WTC11 (cell line): ENCODE results near the gene SERPINA6.

Experiments used
- CBFB ChIP-seq: sonication (generic); formaldehyde crosslinking; IDR thresholded peaks from 2 replicates; pipeline ENCODE4 v1.8.1; 2022; ENCODE audit warnings: mild to moderate bottlenecking, low read depth, missing genetic modification reagents
- CREB1 ChIP-seq: sonication (generic); formaldehyde crosslinking; IDR thresholded peaks from 2 replicates; pipeline ENCODE4 v1.8.0; 2023; ENCODE audit warnings: mild to moderate bottlenecking, missing genetic modification reagents
- NFE2L1 ChIP-seq: sonication (generic); formaldehyde crosslinking; IDR thresholded peaks from 2 replicates; pipeline ENCODE4 v1.8.1; 2023; ENCODE audit warnings: missing genetic modification reagents
- NFYB ChIP-seq: sonication (generic); formaldehyde crosslinking; conservative IDR thresholded peaks from 2 replicates; pipeline ENCODE4 v1.8.0; 2022; ENCODE audit warnings: low read depth, missing genetic modification reagents
- NR3C1 ChIP-seq: sonication (generic); formaldehyde crosslinking; conservative IDR thresholded peaks from 2 replicates; pipeline ENCODE4 v1.8.1; 2023; ENCODE audit warnings: low read depth, mild to moderate bottlenecking, missing genetic modification reagents
- TEAD1 ChIP-seq: sonication (generic); formaldehyde crosslinking; IDR thresholded peaks from 2 replicates; pipeline ENCODE4 v1.8.0; 2022; ENCODE audit warnings: mild to moderate bottlenecking, missing genetic modification reagents
- TEAD4 ChIP-seq: sonication (generic); formaldehyde crosslinking; IDR thresholded peaks from 2 replicates; pipeline ENCODE4 v1.8.0; 2022; ENCODE audit warnings: mild to moderate bottlenecking, missing genetic modification reagents
- ZNF138 ChIP-seq: sonication (generic); formaldehyde crosslinking; conservative IDR thresholded peaks from 2 replicates; pipeline ENCODE4 v1.8.1; 2022; ENCODE audit warnings: mild to moderate bottlenecking, moderate library complexity, missing genetic modification reagents
- TF ChIP-seq, protein P1 (sequence below): sonication (generic); formaldehyde crosslinking; IDR thresholded peaks from 2 replicates; pipeline ENCODE4 v1.8.1; 2022; ENCODE audit warnings: low read depth, mild to moderate bottlenecking, moderate library complexity, missing genetic modification reagents, borderline replicate concordance
- TF ChIP-seq, protein P2 (sequence below): fragments of 200-600 bp; IDR thresholded peaks from 2 replicates; pipeline ENCODE4 v1.8.0; 2022; ENCODE audit warnings: antibody characterized with exemption
- TF ChIP-seq, protein P3 (sequence below): sonication (generic); formaldehyde crosslinking; conservative IDR thresholded peaks from 2 replicates; pipeline ENCODE4 v1.8.1; 2022; ENCODE audit warnings: mild to moderate bottlenecking, missing genetic modification reagents
- TF ChIP-seq, protein P4 (sequence below): sonication (generic); formaldehyde crosslinking; IDR thresholded peaks from 2 replicates; pipeline ENCODE4 v1.8.0; 2022; ENCODE audit warnings: mild to moderate bottlenecking, missing genetic modification reagents

DNA sequence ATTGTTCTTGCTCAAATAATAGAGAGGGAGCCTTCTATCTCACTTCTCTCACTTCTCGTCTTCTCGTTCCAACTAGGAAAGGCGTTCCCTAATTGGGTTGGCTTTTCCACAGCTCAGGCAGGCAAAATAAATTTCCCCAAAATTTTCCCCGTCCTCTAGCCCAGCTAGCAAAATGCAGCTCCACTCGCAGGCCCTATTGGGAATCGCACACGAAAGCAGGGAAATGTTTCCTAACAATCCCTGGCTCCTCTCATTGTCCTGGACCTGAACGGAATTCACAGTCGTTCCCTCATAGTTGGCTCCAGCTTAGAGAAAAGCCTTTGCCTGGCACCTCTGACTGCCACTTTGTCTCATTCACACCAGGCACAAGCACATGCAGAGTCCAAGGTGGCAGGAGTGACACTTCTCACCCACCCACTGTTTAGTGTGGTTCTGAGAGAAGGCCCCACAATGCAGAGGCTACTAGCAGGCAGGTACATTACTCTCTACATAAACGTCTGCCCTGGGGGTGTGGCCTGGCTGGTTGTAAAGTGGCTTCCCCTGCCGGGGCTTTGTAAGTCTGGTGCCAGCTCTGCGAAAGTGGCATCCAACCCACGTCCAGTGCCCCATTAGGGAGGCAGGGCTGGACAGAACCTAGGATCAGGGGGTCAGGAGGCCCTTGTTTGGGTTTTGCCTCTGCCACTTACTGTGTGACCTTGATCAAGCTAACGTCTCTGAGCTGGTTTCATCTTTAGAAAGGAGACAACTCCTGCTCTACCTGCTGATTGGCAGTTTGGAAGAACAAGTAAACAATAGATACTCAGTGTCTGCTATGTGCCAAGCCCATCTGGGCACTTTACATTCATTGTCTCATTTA lies 34.3 kb downstream of the SERPINA6 start:
- TF ChIP-seq NR3C1 (CRISPR knock-in tag) (no peak), NFYB (CRISPR knock-in tag) (no peak), CBFB (CRISPR knock-in tag) (no peak), CREB1 (no peak), NFE2L1 (CRISPR knock-in tag) (no peak), TEAD4 (no peak), ZNF138 (no peak), TEAD1 (CRISPR knock-in tag) (no peak)
- TF ChIP-seq, protein P1, sequence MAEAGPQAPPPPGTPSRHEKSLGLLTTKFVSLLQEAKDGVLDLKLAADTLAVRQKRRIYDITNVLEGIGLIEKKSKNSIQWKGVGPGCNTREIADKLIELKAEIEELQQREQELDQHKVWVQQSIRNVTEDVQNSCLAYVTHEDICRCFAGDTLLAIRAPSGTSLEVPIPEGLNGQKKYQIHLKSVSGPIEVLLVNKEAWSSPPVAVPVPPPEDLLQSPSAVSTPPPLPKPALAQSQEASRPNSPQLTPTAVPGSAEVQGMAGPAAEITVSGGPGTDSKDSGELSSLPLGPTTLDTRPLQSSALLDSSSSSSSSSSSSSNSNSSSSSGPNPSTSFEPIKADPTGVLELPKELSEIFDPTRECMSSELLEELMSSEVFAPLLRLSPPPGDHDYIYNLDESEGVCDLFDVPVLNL, result no peak
- TF ChIP-seq, protein P2, sequence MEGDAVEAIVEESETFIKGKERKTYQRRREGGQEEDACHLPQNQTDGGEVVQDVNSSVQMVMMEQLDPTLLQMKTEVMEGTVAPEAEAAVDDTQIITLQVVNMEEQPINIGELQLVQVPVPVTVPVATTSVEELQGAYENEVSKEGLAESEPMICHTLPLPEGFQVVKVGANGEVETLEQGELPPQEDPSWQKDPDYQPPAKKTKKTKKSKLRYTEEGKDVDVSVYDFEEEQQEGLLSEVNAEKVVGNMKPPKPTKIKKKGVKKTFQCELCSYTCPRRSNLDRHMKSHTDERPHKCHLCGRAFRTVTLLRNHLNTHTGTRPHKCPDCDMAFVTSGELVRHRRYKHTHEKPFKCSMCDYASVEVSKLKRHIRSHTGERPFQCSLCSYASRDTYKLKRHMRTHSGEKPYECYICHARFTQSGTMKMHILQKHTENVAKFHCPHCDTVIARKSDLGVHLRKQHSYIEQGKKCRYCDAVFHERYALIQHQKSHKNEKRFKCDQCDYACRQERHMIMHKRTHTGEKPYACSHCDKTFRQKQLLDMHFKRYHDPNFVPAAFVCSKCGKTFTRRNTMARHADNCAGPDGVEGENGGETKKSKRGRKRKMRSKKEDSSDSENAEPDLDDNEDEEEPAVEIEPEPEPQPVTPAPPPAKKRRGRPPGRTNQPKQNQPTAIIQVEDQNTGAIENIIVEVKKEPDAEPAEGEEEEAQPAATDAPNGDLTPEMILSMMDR, result no peak
- TF ChIP-seq, protein P3, sequence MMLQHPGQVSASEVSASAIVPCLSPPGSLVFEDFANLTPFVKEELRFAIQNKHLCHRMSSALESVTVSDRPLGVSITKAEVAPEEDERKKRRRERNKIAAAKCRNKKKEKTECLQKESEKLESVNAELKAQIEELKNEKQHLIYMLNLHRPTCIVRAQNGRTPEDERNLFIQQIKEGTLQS (CRISPR knock-in tag), result no peak
- TF ChIP-seq, protein P4, sequence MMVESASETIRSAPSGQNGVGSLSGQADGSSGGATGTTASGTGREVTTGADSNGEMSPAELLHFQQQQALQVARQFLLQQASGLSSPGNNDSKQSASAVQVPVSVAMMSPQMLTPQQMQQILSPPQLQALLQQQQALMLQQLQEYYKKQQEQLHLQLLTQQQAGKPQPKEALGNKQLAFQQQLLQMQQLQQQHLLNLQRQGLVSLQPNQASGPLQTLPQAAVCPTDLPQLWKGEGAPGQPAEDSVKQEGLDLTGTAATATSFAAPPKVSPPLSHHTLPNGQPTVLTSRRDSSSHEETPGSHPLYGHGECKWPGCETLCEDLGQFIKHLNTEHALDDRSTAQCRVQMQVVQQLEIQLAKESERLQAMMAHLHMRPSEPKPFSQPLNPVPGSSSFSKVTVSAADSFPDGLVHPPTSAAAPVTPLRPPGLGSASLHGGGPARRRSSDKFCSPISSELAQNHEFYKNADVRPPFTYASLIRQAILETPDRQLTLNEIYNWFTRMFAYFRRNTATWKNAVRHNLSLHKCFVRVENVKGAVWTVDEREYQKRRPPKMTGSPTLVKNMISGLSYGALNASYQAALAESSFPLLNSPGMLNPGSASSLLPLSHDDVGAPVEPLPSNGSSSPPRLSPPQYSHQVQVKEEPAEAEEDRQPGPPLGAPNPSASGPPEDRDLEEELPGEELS (CRISPR knock-in tag), result no peak
